GM21423 (cell line): ENCODE data around the gene ASF1B.
"Not testable (repeated sequence)": the region's sequence is repeated elsewhere in the genome, so short reads cannot be mapped to it uniquely, and the experiment has no call there.

ENCODE experiments used
- ATAC-seq: cut with Tn5 transposase; IDR thresholded peaks from one replicate; pipeline ENCODE4 v1.9.1; 2021; ENCODE audit warnings: mild to moderate bottlenecking, moderate library complexity; ENCODE audit not compliant: unreplicated experiment

Gene ASF1B

DNA sequence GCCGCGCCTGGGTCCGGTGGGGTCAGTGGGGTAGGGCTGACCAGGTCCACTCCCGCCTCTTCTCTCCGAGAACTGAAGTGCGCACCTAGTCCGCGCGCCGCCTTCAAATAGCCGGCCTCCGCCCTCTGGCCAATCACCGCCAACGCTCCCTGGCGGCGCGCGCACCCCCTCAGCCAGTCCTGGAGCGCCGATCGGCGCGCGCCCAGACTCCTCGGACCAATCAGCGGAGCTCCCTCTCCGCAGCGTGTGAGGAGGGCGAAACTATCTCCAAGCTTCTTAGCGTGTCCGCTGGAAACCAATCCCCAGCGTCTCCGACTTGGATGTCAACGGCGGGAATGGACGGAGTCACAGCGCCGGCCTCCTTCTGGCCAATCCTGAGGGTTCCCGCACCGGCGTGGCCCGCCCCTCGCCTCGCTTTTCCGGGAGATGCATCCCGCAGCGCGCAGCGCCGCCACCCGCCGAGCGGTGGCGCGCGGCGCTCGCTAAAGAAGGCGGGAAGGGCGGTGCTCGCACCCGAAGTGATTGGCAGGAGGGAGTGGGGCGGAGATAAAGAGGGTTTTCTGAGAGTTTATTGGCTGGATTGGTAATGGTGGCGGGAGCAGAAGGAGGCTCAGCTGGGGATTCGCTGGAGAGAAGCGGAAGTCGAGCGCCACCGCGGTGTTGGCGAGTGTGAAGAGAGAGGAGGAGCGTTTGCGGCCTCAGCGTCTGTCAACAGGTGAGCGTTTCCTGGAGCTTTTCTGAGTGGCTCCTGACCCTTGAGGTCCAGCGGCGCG is at the start of gene ASF1B:
TSS of gene ASF1B (minus strand) at position 81 of the 773 bp plus-strand sequence. CDS start 133 bp downstream, outside the sequence.
- ATAC-seq, result peak; percentile 79

DNA sequence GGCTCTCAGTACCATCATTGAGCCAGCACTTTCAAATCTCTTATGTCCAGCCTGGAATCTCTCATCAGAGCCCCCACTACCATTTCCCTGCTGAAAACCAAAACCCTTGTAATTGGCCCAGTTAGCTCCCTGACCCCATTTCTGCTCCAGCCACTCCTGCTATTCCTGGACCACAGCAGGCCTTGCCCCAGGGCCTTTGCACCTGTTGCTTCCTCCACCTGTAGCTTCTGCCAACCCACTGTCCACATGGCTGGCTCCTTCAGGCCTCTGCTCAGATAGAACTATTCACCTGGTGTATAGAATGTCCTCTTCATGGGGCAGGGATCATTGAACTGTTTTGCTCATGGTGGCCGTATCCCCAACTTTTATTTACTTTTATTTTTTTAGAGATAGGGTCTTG is 49.3 kb upstream of the ASF1B start:
- not testable (repeated sequence) for ATAC-seq

DNA sequence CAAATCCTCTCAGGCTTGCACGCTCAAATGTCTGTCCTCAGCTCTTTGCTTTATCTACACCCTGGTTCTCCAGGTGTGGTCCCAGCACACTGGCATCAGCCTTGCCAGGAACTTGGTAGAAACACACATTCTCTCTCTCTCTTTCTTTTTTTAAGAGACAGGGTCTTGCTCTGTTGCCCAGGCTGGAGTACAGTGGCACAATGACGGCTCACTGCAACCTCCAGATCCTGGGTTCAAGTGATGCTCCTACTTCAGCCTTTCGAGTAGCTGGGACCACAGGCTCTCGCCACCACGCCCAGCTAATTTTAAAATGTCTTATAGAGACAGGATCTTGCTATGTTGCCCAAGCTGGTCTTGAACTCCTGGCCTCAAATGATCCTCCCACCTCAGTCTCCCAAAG is 48.8 kb upstream of the ASF1B start:
- ATAC-seq, result no peak

DNA sequence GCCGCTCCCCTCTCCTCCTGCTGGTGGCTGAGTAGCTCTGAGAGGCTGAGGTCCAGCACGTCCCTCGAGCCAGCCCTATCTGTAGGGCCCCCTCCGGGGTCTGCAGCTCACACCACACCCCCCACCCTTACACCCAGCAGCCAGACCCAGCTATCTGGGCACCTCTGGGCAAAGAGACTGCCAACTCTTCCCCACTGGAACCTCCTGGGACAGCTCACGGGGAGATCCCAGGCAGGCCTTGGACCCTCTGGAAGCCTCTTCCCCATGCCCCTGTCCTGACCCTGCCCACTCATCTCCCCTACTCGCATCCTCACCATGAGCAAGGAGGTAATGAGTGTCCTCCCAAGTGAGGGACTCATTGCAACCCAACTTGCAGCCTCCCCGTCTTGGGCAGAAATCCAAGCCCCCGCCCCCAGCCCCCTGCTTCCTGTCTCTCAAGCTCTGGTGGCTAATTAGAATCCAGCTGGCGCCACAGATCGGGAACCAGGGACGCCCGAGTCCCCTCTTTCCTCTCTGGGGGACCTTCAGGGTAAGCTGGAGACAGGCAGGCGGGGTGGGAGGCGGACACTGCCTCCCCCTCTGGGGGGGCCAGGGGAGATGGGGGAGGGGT is 47.5 kb upstream of the ASF1B start:
- ATAC-seq, result no peak

DNA sequence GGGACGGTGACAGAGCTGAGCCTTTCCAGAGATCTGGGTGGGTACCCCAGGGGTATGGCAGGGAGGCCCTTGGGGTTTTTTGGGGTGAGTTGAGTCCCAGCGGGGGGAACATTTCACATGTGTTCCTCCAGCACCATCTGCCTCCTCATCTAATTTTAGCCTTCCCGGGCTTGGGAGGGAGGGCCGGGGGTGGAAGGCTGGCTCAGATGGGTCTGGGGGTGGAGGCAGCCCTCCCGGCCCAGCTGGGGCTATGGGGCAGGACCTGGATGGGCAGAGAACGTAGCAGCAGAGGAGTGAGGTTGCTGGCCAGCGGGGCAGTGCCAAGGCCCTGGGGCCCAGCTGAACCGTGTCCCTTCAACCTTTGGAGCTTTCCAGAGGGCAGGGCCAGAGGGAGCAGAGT is 46.1 kb upstream of the ASF1B start:
- no peak for ATAC-seq

DNA sequence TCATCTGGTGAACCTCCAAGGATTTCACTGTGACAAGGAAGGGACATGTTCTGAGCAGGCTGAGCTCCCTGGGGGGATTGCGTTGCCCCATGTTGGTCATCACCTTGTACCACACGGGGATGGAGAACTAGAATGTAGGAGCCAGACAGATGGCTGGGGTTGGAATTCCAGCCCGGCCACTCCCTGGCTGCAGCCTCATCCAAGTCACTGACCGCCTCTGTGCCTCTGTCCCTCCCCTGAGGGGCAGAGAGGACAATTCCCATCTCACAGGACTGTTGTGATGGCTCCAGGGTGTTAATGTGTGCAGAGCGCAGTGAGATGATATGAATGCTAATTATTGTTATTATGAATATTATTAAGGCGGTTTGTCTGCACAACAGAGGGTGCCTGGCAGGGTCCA is 45.5 kb upstream of the ASF1B start:
- no peak for ATAC-seq

DNA sequence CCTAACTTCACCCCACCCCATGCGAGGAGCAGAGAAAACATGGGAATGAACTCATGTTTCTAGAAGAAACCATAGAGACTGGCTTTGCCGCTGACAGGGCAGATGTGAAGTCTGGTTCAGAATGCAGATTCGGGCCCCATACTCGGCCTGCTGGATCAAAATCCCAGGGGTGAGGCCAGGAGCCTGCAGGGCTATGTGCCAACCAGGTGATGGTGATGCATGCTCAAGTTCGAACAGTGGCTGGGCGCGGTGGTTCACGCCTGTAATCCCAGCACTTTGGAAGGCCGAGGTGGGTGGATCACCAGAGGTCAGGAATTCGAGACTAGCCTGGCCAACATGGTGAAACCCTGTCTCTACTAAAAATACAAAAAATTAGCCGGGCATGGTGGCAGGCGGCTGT is 44.8 kb upstream of the ASF1B start:
- not testable (repeated sequence) for ATAC-seq

DNA sequence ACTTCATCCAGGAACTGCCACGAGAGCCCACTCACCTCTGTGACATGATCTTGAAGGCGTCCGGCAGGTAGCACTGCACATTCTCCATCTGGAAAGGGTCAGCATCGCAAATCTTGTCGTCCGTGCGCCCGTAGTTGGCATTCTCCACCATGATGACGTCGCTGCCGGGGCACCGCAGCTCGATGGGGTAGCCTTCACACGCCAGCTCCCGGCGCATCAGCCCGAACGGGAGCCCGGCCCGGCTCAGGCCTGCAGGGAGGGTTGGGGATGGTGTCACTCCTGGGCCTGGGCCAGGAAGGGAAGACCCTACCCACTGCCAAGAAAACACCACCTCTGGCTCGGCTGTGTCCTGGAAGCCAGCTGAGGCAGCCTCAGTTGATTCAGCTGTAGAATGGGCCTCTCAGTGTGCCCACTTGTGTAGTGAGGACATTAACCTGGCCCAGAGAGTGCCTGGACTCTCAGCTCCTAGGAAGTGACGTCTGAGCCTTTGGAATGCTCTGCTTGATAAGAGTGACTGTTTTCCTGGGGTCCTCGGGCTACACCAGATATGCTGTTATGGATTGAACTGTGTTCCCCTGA is 41.2 kb upstream of the ASF1B start:
- ATAC-seq, result no peak

DNA sequence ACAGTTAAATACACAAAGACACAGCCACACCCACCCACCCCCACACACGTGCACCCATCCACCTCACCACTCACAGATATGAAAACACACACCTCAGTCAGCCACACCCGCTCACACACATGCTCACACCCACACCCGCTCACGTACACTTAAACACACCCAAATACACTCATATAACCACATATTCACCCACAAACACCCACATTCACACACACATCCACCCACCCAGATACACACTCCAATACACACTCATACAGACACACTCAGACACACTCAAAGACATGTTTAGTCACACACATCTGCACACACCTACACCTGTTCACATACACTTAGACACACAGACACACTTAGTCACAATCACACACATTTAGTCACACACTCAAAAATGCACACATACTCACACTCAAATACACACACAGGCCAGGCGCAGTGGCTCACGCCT is 39.0 kb upstream of the ASF1B start:
- ATAC-seq, result no peak

DNA sequence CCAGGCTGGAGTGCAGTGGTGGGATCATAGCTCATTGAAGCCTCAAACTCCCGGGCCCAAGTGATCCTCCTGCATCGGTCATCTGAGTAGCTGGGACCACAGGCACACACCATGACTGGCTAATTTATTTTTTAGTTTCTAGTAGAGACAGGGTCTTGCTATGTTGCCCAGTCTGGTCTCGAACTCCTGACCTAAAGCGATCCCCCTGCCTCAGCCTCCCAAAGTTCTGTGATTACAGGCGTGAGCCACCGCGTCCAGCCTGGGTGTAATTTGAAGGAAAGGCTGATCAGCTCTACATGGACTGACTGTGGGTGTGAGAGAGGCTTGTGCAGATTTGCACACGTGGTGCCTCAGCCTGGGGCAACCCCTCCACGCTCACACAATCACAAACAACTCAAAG is 38.5 kb upstream of the ASF1B start:
- no peak for ATAC-seq

DNA sequence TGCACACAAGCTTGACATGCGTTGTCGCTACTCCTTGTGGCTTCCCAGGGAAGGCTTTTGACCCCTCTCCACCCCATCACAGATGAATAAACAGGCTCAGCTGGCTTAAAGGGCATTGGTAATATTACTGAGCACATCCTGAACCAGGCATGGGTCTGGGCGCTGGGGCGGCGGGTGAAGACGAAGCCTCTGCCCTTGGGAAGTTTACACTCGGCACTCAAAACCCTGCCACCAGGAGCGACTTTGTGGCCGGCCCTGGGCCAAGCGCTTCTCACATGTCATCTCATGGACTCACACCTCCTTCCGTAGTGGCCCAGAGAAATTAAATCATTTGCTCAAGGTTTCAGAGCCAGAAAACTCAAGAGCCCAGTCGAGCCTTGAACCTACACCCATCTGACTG is 32.6 kb upstream of the ASF1B start:
- ATAC-seq, result no peak

DNA sequence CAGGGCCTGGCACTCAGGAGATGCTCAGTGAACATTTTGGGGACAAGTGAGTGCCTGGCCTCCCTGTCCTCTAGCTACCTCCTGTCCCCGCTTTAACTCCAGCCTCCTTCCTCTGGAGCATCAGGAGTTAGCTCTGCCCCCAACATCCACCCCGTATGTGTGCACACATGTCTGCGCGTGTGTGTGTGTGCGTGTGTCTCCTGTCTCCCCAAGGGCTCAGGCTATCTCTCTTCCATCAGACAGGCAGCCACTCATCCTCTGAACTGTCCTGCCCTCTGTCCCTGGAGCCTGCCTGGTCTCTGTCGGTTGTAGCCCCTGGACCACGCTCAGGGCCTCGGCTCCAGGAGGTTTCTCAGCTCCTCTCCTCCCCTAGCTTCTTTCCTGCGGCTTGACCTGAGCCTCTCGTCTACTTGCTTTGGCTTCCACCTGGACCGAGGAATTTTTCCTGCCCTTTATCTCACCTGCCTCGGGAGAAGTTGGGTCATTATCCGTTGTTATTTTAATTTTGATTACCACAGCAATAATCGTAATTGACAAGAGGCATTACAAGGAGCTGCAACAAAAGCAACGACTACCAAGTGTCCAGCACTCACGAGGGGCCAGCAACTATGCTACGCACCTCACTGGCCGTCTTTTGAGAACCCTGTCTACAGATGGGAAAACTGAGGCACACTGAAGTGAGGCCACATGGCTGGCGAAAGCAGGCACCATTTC is 32.0 kb upstream of the ASF1B start:
- no peak for ATAC-seq

DNA sequence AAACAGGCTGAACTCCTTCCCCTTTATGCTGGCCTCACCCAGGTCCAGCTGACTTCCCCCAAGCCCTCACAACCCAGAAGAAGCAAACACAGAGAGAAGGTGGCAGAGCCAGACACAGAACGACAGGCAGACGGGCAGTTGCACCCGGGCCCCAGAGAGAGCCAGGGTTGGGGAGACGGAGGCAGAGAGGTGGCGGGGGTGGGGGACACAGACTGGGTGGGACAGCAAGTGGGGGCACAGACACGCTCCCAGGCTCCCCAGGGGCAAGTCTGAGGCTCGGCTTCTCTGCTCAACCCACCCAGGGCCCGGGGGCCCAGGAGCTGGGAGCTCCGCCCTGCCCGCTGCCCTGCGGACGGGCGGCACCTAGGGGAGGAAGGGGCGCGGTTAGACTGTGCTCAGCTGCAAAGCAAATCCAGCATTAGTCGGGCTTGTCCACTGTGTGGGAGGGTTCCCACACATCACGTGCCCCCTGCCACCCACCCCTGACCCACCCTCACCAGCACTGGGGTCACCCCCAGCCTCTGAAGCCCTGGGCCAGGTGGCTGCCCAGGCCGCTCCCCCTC is 31.3 kb upstream of the ASF1B start:
- ATAC-seq, result no peak

DNA sequence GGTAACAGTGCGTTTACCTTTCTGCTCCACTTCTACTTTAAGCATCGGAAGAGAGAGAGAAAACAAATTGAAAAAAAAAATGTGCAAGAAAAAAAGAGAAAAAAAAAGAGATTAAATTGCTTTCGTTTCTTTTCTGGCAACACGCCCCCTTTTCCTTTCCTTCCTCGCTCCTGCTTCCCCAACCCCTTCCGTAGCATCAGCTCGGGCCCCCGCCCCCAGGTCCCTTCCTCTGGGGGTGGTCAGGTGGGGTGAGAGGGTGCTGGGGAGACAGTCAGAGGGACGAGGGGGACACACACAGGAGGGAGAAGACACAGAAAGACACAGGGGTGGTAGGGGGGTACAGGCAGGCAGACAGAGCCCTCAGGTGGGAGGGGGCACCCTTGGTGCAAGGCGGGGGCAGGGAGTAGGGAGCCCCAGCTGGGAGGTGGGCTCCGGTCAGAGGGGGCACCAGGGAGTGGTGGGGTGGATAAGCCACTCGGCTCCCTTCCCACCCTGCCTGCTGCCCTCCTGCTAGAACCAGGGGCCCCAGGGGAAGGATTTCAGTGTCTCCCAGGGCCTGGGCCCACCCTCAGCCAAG is 30.7 kb upstream of the ASF1B start:
- no peak for ATAC-seq

DNA sequence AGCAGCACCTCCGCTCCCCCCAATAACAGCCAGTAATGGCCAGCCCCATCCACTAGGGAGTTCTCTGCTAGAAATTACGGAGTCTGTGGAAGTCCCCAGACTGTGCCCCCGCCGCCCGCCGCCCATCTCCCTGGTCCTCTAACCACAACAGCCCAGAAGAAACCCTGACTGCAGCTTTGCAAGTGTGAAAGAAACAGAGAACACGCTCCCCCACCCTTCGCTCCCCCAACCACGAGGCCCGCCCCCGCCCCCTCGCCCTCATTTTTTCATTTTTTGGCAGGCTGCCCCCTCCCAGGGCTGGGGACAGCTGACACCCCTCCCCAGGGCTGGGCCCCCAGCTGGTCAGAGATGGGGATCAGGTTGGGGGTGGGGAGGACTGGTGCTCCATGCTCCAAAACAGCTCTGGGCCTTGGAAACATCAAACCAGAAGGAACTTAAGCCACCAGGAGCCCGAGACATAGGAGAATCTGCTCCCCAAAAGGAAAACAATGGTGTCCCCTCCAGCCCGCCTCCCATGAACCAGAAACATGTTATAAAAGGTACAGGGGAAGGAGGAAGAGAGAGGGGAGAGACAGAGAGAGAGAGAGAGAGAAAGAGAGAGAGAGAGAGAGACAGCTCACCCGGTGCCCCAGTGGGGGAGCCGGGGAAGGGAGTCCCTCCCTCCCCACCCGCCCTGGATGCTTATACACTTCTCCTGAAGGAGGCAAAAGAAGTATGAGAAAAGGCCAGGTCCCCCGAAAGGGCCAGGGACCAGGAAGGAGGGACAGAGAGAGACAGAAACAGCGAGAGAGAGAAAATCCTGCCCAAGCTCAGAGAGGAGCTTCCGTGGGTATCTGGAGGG is 29.8 kb upstream of the ASF1B start:
- ATAC-seq, result no peak

DNA sequence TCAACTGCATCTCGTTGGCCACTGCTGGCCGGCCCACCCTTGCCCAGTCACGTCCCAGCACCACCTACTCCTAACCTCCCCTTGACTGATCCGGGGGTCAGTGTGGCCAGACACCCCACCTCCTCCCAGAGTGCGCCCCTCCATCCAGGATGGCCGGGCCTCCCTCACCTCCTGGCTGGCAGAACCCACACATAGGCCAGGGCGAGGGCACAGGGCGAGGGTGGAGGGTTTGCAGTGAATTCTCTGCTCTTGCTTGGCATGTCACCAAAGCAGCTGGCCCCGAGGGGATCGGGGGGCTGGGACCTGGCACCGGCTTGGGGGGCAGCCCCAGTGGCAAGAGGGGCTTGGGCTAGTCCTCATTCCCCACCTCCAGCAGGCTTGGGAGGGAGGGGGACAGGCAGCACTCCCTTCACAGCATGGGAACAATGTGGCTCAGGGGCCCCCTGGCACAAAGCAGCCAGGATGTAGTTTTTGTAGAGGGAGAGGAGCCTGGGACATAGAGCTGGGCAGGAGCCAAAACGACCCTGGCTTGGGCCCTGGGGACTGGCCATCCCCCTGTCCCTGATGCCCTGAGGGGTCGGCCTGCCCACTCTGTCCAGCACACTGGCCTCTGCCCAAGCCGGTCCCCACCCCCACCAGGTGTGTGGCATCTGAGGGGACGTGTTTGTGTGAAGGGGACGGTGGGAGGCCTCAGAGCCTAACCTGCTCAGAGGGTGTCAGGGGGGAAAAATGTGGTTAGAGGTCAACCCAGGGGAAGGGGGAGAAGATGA is 28.5 kb upstream of the ASF1B start:
- no peak for ATAC-seq

DNA sequence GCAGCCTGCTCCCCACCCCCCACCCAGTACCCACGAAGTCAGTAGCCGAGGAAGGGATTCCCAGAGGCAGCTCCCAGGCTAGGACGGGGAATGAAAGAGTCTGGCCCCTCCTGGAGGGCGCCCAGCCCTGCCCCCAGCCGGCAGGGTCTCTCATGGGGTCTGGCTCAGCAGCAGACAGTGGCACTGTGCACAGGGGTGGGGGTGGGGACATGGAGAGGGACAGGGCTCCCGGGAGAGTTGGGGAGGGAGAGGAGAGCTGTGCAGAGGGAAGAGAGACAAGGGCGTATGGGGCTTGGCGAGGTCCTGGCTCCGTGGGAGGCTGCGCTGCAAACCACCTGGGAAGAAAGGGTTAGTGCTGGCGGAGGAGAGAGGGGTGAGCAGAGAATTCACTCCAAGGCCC is 27.7 kb upstream of the ASF1B start:
- no peak for ATAC-seq

DNA sequence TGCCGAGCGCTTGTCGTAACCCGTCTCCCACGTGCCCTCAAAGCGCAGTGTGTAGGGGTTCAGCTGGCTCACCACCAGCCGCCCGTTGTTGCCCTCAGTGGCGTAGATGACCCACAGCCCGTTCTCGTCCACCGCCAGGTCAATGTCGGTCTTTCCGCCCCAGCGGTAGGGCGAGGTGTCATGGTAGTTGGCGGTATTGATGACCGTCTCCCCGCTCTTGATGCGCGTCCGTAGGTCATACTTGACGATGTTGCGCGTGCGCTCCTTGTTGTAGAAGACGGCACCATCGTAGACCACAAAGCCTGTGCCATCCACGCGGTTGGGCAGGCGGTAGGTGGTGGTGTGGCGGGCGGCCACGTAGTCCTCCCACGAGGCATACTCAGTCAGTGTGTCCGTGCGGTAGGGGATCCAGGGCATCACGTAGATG is 26.5 kb upstream of the ASF1B start:
- ATAC-seq, result no peak

DNA sequence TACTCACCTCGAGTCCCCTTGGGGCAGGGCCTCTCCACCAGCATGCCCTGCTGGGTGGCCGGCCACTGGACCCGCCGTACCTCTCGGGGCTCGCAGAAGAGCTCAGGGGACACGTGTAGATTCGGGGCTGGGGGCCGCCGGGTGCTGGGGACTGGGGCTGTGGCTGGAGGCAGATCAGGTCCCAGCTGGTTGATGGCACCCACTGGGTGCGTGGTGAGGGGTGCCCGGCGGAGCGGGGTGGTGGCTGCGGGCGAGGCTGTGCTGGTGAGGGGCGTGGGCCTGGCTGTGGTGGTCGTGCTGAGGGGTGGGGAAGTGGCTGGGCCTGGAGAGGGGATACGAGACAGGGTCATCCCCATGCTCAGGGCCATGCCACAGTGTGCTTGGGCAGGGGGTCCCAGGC is 24.9 kb upstream of the ASF1B start:
- ATAC-seq, result no peak
